Left renal pelvis (tissue), 4 donors: ENCODE results near the gene ZNF586. TPM values are rescaled to one million over a fixed set of nuclear protein-coding genes. Genes with fewer than 3 reads are reported as not detected.
"Not testable (repeated sequence)": the region's sequence is repeated elsewhere in the genome, so short reads cannot be mapped to it uniquely, and the experiment has no call there.

Experiments
- DNase-seq, 4 donors: peaks; one replicate each; pipeline ENCODE4 v3.0.0-alpha.2; 2013; ENCODE audit warnings: low read depth in 4 of 4, low spot score in 3 of 4
- polyA plus RNA-seq, 4 donors: library from polyadenylated mRNA; unstranded; fragments of 120-200 nt; gene quantifications; one replicate each; pipeline ENCODE4 v1.2.1, GENCODE V29; 2013; ENCODE audit not compliant: insufficient read length in 4 of 4

ZNF586 gene
- polyA plus RNA-seq, 4 donors = 15.6 to 27.2 (median 22.7) TPM

DNA sequence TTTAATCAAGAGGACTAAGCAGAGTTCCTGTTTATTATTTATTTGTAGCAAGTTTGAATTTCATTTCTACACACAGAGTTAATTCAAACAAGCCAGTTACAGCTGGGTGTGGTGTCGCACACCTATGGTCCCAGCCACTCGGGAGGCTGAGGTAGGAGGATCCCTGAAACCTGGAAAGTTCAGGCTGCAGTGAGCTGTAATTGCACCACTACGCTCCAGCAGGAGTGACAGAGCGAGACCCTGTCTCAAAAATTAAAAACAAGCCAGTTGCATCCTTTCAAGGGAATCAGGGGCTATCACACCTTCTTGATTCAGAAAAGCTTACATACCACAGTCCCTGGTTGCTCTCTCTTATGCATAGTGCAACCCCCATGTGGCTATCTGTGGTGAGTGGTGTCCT, 19.8 kb downstream of the ZNF586 start:
- no peak for DNase-seq

GRCh38 chr19:57796580-57796979, 27.1 kb downstream of the ZNF586 start:
- not testable (repeated sequence) for DNase-seq

DNA sequence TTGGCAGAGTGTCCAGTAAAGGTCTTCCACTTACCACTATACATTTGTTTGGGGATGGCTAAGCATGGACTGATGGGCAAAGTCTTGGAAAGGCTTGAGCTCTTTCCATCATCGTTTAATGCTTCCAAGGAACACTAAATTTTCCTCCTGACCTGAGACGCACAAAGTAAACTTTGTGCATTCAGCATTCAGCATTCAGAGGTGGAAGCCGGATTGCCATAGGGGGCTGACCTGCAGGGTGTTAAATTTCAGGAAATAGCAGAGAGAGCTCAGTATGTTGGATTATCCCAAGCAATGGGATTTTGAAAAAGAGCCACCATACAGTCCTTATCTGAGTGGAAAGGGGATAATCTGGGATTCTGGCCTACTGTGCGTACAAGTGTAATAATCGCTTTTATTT, 31.2 kb downstream of the ZNF586 start:
- DNase-seq = no peak

DNA sequence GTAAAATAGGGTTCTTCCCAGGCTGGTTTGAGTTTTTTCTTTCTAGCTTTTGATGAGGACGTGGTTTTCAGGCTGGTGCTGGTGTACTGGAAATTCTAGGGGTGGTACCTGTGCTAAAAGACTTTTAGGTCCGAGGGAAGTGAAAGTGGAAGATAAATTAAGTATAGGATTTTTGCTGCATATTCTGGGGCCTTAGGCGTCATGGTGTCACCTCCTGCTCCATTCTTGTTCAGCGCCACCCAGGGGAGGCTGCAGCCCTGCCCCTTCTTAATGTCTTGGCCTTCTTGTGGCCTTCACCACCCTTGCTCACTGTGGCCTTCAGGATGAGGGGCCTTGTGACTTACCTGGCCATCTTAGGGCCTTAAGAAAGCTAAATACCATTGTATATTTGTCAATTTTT, 32.8 kb downstream of the ZNF586 start:
- no peak for DNase-seq

DNA sequence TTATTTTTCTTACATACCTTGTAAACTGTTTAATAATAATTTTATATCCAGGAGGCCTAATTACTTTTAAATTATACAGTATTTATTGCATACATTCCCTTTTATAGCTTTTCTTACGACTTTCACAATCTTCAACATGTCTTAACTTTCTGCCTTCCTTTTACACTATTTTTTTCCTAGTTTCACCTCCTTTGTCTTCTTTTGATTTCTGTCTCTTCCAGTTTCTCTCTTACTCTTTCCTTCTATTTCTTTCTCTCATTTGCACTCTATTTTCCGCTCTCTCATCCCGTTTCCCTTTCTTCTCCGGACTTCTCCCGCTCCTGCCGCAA, 33.8 kb downstream of the ZNF586 start:
- no peak for DNase-seq

GRCh38 chr19:57803594-57804325, 34.3 kb downstream of the ZNF586 start:
- DNase-seq = peak in 2 of 4 donors; percentile 28 to 53

- DNase-seq = no peak
These were observed 38.1 kb downstream of the ZNF586 start for GRCh38 chr19:57807541-57807940.

- not testable (repeated sequence) for DNase-seq
These were observed 41.2 kb downstream of the ZNF586 start for GRCh38 chr19:57810410-57811295.

- no peak for DNase-seq
These were observed 42.8 kb downstream of the ZNF586 start for GRCh38 chr19:57812226-57812625.

- DNase-seq = not testable (repeated sequence)
These were observed 43.7 kb downstream of the ZNF586 start for GRCh38 chr19:57812975-57813820.

- no peak for DNase-seq
These were observed 44.5 kb downstream of the ZNF586 start for GRCh38 chr19:57813919-57814504.

DNA sequence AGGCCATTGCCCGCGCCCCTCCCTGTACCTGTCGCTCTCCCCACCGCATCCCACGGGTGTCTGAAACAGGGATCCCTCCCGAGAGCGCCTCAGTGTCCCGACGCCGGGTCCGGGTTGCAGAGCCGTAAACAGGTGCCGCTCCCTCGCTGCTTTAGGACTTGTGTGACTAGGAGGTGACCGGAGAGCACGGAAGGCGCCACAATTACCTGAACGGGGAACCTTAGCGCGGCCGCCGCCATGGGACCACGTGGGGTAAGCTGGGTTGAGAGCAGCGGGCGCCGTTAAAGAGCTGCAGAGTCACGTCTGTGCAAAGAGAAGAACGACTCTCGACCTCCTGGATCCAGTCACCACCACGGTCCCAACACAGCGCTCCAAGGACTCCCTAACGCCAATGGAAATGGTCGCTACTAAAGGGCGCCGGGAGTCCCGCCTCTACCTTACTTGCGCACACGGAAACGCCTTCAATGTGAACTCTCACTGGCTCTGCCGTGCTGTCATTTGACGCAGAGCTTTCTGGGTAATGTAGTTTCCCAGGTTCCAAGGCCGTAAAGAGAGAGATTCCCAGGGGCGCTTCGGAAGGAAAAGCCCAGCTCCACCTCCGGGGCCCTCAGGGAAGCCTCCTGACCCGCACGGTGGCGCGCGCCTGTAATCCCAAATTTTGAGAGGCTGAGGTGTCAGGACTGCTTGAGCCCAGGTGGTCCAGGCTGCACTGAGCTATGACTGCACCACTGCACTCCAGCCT, 45.2 kb downstream of the ZNF586 start, which contains the start of gene ZNF552:
TSS of gene ZNF552 (minus strand) at position 409 of the 742 bp plus-strand sequence. CDS start at position 239, 170 bp downstream.
- peak; percentile 78 to 88 (median 84) for DNase-seq

- DNase-seq = no peak
These were observed 46.0 kb downstream of the ZNF586 start for GRCh38 chr19:57815247-57816075.

DNA sequence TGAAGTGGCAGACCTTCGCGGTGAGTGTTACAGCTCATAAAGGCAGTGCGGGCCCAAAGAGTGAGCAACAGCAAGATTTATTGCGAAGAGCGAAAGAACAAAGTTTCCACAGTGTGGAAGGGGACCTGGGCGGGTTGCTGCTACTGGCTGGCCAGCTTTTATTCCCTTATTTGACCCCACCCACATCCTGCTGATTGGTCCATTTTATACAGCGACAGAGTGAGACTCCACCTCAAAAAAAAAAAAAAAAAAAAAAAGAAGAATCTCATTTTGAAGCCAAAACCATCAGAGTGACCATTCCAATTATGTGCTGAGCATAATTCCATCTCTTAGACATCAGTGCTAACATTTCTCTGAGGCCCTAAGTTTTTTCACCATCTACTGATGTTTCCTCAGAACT, 47.2 kb downstream of the ZNF586 start:
- no peak for DNase-seq

- DNase-seq = no peak
These were observed 48.5 kb downstream of the ZNF586 start for GRCh38 chr19:57817976-57818375.

GRCh38 chr19:57818378-57818777, 48.9 kb downstream of the ZNF586 start:
- no peak for DNase-seq

GRCh38 chr19:57819475-57820148, 50.1 kb downstream of the ZNF586 start:
- peak; percentile 75 to 92 (median 78) for DNase-seq

GRCh38 chr19:57820599-57820998, 51.1 kb downstream of the ZNF586 start:
- DNase-seq = no peak
